Jurkat, Clone E6-1 (cell line): ENCODE data around the gene ZDHHC1.
A peak's percentile ranks its signal among the peaks of the same experiment; 100 is the strongest.

Experiments used
- DNase-seq: peaks from one replicate; pipeline ENCODE4 v3.0.0-alpha.2; 2011; ENCODE audit warnings: low read depth, low spot score
- H3K4me3 ChIP-seq: 2 replicates; pipeline ENCODE4 v1.5.1; 2011; ENCODE audit warnings: mild to moderate bottlenecking, low read length, control low read depth, moderate library complexity

ZDHHC1 gene

GRCh38 chr16:67435758-67436164 lies 19.5 kb upstream of the ZDHHC1 start:
- DNase-seq: no peak
- no peak overlapping the region for H3K4me3 ChIP-seq

DNA sequence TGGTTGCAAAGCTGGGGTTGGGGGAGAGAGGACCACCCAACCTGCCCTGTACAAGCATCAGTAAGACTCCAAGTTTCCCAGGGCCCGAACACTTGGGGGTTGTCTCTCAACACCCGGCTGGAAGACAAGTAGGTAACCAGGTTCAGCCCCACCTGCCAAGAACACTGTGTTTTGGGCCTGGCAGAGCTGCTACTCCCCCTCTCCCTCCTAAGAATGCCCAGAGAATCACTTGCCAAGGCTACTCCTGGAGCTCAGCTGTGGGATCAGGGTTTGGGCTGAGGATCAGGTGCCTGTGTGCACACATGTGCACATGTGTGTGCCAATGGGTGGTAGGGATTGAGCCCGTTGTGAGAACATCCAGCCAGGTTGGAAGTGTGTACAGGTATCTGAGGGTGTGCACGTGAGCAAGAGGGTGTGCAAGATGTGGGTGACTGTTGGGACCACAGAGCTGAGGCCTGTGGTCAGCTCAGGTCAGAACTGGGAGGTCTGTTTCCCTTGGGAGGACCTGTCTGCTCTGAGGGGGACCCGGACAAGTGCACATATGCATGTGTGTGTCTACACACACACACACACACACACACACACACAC lies 16.9 kb upstream of the ZDHHC1 start:
- DNase-seq: no peak
- no peak overlapping the region for H3K4me3 ChIP-seq

GRCh38 chr16:67432506-67432890 lies 16.2 kb upstream of the ZDHHC1 start:
- no peak overlapping the region for H3K4me3 ChIP-seq
- no peak for DNase-seq

GRCh38 chr16:67431775-67432505 lies 15.7 kb upstream of the ZDHHC1 start:
- H3K4me3 ChIP-seq: no peak overlapping the region
- no peak for DNase-seq

DNA sequence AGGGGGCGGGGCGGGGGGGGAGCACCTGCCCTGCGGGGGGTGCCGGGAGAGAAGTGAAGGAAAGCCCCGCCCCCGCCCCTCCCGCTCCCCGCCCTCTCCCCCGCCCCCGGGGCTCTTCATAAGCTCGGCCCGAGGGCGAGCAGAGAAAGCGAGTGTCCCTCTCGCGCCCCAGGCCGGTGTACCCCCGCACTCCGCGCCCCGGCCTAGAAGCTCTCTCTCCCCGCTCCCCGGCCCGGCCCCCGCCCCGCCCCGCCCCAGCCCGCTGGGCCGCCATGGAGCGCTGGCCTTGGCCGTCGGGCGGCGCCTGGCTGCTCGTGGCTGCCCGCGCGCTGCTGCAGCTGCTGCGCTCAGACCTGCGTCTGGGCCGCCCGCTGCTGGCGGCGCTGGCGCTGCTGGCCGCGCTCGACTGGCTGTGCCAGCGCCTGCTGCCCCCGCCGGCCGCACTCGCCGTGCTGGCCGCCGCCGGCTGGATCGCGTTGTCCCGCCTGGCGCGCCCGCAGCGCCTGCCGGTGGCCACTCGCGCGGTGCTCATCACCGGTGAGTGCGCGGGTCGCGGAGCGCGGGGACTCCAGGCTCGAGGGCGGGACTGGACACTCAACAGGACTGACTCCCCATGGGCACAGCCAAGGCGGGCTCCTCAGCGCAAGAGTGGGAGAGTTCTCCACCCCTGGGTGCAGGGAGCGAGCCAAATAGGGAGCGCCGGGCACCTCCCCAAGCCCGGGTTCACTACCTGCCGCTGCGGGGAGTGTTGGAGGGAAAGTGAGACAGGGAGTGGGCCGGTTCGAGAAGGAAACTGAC lies 14.9 kb upstream of the ZDHHC1 start, which contains the start of gene HSD11B2:
Gene HSD11B2 (plus strand): TSS at position 145 of the 798 bp plus-strand sequence. CDS start 128 bp downstream, at position 273.
- DNase-seq: no peak
- H3K4me3 ChIP-seq: peak within 1 kb of the TSS; percentile 44

DNA sequence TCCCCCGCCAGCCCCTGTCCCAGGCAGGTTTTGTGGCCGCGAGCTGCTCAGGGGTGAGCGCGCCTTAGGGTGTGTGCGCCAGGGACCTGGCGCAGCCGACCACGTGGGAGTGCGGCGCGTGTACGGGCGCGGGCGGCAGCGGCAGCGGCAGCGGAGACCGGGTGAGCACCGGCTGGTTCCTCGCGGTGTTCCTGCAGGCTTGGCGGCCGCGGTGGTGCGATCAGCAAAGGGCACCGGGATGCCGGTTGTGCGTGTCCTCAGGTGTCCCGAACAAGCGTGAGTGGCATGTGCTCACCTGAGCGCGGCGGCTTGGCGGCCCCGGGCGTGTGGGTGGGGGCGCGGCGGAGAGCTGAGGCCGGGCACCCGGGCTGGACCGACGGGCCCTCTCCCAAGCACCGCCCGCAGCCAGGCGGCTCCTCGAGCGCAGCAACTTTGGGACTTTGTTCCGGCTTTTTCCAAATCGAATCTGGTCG lies 14.3 kb upstream of the ZDHHC1 start:
- DNase-seq: no peak
- peak overlapping the region; percentile 44 for H3K4me3 ChIP-seq

GRCh38 chr16:67429799-67430503 lies 13.7 kb upstream of the ZDHHC1 start:
- H3K4me3 ChIP-seq: peak overlapping the region; percentile 44
- no peak for DNase-seq

DNA sequence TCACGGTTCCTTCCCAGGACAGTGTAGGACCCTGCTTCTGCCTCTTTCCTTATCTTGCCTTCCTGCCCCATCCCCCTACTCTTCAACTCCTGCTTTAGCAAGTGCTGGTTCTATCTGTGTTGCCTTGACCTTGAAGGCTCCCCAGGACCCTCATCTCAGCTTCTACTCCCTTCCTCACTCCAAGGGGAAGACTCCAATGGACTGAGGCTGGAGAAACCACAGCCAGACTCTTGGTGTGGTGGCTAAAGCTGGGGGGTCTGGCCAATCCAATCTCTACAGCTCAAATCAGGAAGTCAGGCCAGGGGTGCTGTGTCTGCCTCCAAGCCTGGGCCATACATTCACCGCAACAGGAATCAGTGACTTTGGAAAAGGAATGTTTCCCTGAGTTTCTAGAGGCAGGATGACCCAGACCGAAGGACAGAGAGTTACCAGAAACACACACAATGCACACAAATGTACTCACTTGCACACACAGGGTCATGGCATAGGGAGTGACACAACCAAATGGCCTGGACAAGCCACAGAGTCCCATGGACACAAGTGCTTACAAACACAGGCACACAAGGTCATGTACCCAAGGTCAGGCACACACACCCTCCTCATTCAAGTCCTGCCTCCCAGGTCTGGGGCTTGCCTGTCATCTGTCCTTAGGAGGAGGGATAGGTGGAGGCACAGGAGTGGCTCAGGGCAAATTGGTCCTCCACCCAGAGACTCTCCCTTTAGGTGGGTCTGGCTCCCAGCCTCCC lies 12.9 kb upstream of the ZDHHC1 start:
- no peak for DNase-seq
- H3K4me3 ChIP-seq: no peak overlapping the region

DNA sequence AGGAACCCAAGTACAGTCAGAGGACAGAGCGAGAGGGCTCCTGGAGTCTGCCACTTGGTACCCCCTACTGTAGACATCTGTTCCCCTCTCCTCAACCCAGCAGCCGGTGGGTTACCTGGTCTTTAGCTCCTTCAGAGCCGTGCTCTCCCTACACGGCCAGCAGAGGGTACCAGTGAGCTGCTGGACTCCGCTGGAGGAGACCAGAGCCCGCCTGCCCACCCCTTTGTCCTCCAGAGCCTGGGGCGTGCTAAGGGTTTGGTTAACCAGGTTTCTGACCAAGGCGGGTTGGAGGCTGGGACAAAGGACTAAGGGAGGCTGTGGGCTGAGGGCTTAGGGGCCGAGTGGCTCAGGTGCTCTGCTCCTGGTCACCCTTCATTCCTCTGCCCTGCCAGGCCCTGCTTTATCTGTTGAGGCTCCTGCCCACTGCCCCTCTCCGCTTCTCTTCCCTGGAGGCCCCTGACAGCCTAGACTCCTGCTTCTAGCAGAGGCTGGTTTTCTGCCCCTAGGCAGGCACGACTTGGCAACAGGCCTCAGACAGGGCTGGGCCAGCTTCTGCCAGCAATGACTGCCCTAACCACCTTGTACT lies 12.0 kb upstream of the ZDHHC1 start:
- H3K4me3 ChIP-seq: no peak overlapping the region
- peak; percentile 28 for DNase-seq

DNA sequence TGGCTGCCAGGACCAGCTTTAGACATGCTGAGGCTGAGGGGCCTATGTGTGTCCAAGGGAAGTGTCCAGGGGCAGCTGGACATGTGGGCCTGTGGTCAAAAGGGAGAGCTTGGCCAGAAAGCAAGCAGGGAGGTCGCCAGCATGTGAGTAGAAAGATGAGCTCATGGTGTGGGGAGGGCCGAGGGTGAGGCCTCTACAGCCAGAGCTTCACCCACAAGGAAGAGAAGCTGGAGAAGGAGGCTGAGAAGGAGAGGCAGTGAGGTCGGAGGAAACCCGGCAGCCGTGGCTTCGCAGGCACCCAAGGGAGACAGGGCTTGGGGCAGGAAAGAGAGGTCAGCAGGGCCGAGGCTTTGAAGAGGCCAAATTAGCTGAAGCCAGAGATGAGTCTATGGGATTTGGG lies 10.7 kb upstream of the ZDHHC1 start:
- DNase-seq: no peak
- H3K4me3 ChIP-seq: no peak overlapping the region

GRCh38 chr16:67426022-67426421 lies 9.7 kb upstream of the ZDHHC1 start:
- DNase-seq: no peak
- no peak overlapping the region for H3K4me3 ChIP-seq

DNA sequence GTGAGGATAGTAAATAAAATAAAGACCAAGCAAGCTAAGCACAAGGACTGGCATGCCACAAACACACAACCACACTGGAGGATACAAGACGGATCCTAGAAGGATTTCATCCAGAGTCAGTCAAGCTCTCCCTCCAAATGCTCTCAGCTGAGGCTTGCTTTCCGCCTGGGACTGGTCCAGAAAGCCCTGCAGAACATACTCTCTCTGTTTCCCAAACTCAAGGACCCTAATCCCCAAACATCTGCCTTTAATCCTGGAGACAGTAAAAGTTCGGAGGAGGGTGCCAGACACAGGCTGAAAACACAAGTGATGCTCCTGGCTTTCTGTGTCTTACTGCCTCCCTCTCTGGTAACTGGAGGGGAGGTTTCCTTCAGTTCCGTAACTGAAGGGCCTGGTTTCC lies 9.3 kb upstream of the ZDHHC1 start:
- no peak overlapping the region for H3K4me3 ChIP-seq
- DNase-seq: no peak

GRCh38 chr16:67425061-67425460 lies 8.8 kb upstream of the ZDHHC1 start:
- no peak overlapping the region for H3K4me3 ChIP-seq
- DNase-seq: no peak

GRCh38 chr16:67424261-67424615 lies 8.0 kb upstream of the ZDHHC1 start:
- DNase-seq: no peak
- H3K4me3 ChIP-seq: no peak overlapping the region

DNA sequence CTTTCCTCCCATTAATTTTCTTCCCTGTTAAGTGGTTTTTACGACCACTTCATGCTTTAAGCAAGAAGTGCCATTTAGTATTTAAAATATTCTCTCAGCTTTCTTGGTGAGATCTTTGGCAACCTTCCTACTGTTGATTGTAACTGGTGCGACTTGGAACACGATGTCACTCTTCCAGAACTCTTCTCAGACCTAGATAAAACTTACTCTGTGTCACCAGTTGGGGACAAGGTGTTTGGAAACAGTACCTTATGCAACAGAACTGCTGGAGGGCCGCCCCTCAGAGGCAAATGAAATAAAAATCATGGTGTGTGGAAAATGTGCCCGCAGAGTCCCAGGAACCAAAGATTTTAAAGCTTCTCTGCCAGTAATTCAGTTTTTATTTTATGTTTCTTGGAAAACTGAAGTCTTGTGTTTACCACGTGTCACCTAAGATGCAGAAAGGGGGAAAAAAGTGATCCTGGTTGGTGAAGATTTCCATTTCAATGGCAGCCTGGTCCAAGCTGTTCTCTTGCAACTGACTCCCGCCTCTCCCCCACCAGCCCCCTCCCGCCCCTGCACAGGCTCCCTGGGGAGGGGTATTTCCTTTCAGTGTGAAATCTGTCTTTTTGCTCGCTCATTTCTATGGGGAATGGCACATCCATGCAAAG lies 7.5 kb upstream of the ZDHHC1 start:
- no peak overlapping the region for H3K4me3 ChIP-seq
- DNase-seq: no peak

DNA sequence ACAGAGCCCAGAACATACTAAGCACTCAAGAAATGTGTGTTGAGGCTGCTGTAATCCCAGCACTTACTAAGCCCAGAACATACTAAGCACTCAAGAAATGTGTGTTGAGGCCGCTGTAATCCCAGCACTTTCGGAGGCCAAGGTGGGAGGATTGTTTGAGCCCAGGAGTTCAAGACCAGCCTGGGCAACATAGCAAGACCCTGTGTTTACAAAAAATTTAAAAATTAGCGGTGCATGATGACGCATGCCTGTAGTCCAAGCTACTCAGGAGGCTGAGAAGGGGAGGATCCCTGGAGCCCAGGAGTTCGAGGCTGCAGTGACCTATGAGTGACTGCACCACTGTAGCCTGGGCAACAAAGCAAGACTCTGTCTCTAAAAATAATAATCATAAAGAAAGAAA lies 6.7 kb upstream of the ZDHHC1 start:
- no peak overlapping the region for H3K4me3 ChIP-seq
- no peak for DNase-seq

GRCh38 chr16:67421030-67421429 lies 4.8 kb upstream of the ZDHHC1 start:
- no peak overlapping the region for H3K4me3 ChIP-seq
- DNase-seq: no peak

DNA sequence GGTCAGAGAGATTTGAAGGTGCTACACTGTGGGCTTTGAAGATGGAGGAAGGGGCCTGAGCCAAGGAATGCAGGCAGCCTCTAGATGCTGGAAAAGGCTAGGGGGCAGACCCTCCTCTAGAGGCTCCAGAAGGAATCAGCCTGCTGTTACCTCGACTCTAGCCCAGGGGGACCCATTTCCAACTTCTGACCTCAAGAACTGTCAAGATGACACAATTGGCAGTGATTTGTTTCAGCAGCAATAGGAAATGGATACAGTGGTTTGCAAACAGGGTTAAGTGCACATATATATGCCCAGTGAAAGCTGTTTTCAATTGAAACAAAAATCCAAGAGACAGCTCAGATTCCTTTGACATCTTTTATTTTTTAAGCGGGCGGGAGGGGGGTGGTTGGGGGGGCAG lies 3.7 kb upstream of the ZDHHC1 start:
- no peak for DNase-seq

More for the DNA sequence above, 3.7 kb upstream of the ZDHHC1 start:
- no peak overlapping the region for H3K4me3 ChIP-seq
